HUES6 (cell line): ENCODE data around the gene CCDC61.

Experiments used
- H3K27ac ChIP-seq: 2 replicates; pipeline ENCODE4 v1.7.0; 2013; ENCODE audit warnings: low read depth, mild to moderate bottlenecking, low read length, inconsistent platforms
- H3K27me3 ChIP-seq: 2 replicates; pipeline ENCODE4 v1.6.1; 2013; ENCODE audit warnings: low read length; ENCODE audit not compliant: control insufficient read depth, insufficient read depth
- H3K36me3 ChIP-seq: 2 replicates; pipeline ENCODE4 v1.6.1; 2013; ENCODE audit warnings: low read length; ENCODE audit not compliant: control insufficient read depth, insufficient read depth
- H3K4me1 ChIP-seq: 2 replicates; pipeline ENCODE4 v1.6.1; 2013; ENCODE audit warnings: low read length; ENCODE audit not compliant: control insufficient read depth, insufficient read depth
- H3K4me3 ChIP-seq: 2 replicates; pipeline ENCODE4 v1.5.1; 2013; ENCODE audit warnings: low read depth, low read length
- H3K9ac ChIP-seq: one replicate; pipeline ENCODE4 v1.6.1; 2013; ENCODE audit warnings: mild to moderate bottlenecking, low read length
- H3K9me3 ChIP-seq: 2 replicates; pipeline ENCODE4 v1.6.1; 2013; ENCODE audit warnings: low read depth, low read length; ENCODE audit not compliant: control insufficient read depth, insufficient read depth

CCDC61 gene

DNA sequence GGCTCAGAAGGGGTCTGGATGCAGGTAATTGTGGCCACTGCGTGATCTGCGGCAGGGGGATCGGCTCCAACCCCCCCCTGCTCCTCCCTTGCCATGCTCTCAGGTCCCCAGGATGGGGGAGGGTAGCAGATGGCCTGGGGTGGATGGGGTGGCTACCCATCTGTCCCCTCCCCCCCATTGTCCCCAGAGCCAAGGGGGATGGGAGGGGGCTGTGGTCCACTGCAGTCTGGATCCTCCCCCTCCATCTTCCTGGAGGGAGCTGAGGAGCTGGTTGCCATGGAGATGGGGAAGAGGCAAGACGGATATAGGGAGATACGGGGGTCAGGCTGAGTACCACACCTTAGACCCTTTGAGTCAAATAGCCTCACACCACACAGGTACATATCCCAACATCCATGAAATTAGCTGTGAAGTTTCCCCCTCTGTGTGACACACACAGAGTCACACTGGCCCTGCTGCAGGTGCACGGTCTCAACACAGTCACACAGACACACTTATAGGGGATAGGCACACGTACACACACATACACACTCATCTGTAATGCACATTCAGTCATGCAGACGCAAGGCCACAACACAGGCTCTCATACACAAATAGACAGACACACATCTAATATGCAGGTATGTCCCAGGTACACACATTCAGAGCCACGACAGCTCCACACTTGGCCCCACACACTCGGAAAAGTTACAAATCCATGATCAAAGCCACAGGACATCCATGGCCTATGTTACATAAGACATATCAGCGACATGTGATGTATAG is 19.8 kb upstream of the CCDC61 start:
- Histone ChIP-seq H3K36me3 (no peaks in the 10 kb centered on the region), H3K9me3 (no peaks in the 10 kb centered on the region), H3K4me1 (peaks cover 9% of the 10 kb centered on the region; the same call in 1 of the 2 replicates), H3K4me3 (no peak overlapping the region), H3K27me3 (peaks cover 53% of the 10 kb centered on the region), H3K27ac (no peak overlapping the region), H3K9ac (no peak overlapping the region)

DNA sequence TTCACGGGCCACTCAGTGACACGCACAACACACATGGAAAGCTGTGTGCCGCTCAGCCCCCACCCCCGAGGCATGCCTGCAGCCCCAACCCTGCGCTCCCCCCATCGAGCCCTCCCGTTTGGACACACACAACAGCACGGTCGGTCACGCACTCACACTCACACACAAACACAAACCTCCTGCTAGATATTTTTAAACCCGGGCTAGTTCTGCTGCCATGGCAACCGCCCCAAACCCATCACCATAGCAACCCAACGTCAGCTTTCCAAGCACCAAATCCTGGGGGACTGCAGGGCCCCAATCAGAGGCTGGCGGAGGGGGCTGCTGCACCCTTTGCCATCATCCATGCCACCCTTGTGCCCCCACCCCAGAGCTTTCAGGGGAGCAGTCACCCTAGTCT is 19.1 kb upstream of the CCDC61 start:
- Histone ChIP-seq H3K4me1 (peaks cover 12% of the 10 kb centered on the region), H3K9ac (no peak overlapping the region), H3K36me3 (no peaks in the 10 kb centered on the region), H3K27me3 (peaks cover 46% of the 10 kb centered on the region), H3K27ac (no peak overlapping the region), H3K9me3 (no peaks in the 10 kb centered on the region), H3K4me3 (no peak overlapping the region)

DNA sequence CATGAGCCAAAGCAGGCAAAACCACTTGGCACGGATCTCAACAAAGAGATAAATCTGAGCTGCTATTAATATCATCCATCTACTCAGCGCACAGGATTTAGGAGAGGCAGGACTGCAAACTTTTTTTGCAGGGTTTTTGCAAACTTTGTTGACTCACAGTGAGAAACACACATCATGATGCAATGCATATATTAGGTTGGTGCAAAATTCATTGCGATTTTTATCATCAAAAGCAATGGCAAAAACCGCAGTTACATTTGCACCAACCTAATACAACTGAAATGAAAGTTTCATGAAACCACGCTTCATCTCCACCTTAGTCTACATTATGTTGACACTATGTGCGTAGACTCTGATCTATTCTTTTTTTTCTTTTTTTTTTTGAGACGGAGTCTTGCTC is 17.1 kb upstream of the CCDC61 start:
- Histone ChIP-seq H3K4me1 (peaks cover 15% of the 10 kb centered on the region), H3K36me3 (no peaks in the 10 kb centered on the region), H3K27me3 (peaks cover 27% of the 10 kb centered on the region; the same call in 1 of the 2 replicates), H3K9me3 (no peaks in the 10 kb centered on the region), H3K9ac (no peak overlapping the region), H3K4me3 (no peak overlapping the region), H3K27ac (no peak overlapping the region)

DNA sequence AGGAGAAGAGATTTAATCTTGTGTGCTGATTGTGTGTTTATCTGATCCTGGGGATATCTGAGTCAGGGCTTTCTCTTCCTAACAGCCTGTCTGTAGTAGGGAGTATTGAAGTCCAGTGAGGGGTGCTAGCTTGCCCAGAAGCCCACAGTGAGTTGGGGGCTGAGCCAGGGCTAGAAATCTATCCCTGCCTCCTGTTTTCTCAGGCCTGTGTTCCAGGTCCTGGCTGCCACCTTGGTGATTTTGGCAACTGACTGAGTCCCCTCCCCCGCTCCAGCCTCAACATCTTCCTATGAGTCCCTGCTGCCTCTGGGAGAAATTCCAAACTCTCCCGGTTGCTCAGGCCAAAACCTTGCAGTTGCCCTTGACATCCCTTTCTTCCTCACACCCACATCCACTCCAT is 13.9 kb upstream of the CCDC61 start:
- Histone ChIP-seq H3K4me1 (peaks cover 6% of the 10 kb centered on the region), H3K27ac (no peak overlapping the region), H3K4me3 (no peak overlapping the region), H3K27me3 (peaks cover 6% of the 10 kb centered on the region; the same call in 1 of the 2 replicates), H3K9ac (no peak overlapping the region), H3K9me3 (no peaks in the 10 kb centered on the region), H3K36me3 (no peaks in the 10 kb centered on the region)

DNA sequence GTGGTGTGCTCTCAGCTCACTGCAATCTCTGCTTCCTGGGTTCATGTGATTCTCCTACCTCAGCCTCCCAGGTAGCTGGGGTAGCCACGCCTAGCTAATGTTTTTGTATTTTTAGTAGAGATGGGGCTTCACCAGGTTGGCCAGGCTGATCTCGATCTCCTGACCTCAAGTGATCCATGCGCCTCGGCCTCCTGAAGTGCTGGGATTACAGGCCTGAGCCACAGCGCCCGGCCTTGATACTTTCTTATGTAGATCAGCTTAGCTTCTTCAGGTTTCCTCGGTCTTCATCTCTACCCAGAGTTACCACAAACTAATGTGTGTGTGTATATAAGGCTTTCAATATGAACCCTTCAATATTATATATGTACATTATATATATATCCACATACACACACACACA is 9.9 kb upstream of the CCDC61 start:
- H3K27ac ChIP-seq, result no peak overlapping the region

DNA sequence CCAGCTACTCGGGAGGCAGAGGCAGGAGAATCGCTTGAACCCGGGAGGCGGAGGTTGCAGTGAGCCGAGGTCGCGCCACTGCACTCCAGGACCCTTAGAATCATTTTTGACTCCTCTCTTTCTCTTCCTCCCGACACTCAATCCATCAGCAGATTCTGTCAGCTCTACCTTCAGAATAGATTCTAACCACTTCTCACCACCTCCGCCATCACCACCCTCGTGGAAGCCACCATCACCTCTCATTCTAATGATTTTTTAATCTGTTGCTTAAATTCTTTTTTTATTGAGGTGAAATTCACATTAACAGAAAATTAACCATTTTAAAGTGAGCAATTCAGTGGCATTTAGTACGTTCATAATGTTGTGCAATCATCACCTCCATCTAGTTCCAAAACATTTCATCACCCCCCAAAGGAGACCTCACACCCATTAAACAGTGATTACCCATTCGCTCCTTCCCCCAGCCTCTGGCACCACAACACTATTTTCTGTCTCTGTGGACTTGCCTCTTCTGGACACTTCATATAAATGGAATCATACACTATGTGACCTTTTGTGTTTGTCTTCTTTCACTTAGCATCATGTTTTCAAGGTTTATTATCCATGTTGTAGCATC is 5.0 kb upstream of the CCDC61 start:
- H3K4me3 ChIP-seq, result no peak overlapping the region
- H3K4me1 ChIP-seq, result no peaks in the 10 kb centered on the region
- H3K27me3 ChIP-seq, result no peaks in the 10 kb centered on the region; the same call in 1 of the 2 replicates
- H3K9me3 ChIP-seq, result no peaks in the 10 kb centered on the region
- H3K36me3 ChIP-seq, result no peaks in the 10 kb centered on the region
- no peak overlapping the region for H3K9ac ChIP-seq
- no peak overlapping the region for H3K27ac ChIP-seq

More for the DNA sequence above, 9.9 kb upstream of the CCDC61 start:
- Histone ChIP-seq H3K4me3 (no peak overlapping the region), H3K27me3 (no peaks in the 10 kb centered on the region; the same call in 1 of the 2 replicates), H3K9ac (no peak overlapping the region), H3K4me1 (peaks cover 6% of the 10 kb centered on the region), H3K9me3 (no peaks in the 10 kb centered on the region), H3K36me3 (no peaks in the 10 kb centered on the region)

DNA sequence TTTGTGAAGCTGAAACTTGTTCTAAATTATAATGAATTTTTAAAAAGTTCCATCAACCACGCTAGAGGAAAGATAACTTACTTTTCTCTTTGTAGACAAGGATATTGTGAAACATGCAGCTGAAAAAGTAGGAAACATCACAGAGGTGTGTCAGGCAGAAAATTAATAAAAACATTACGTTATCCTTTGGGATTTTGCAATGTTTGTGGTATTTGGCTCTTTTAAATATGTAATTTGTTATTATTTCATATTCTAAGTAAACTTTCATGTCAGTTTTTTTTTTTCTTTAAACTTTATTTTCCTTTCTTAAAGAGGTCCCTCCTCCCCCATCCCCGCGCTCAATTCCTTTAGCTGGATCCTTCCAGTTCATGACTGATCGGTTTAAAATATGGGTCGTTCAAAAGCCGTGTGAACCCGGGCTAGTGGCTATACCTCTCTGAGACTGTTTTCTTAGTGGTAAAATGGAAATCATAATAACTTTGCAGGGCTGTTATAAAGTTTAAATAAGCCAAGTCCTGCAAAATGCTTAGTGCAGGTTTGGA is 740 bp upstream of the CCDC61 start:
- Histone ChIP-seq H3K9me3 (no peaks in the 10 kb centered on the region), H3K4me3 (peak overlapping the region; percentile 62), H3K36me3 (peaks cover 4% of the 10 kb centered on the region), H3K27ac (no peak overlapping the region), H3K9ac (no peak overlapping the region), H3K4me1 (peaks cover 5% of the 10 kb centered on the region; the same call in 1 of the 2 replicates), H3K27me3 (no peaks in the 10 kb centered on the region; the same call in 1 of the 2 replicates)

DNA sequence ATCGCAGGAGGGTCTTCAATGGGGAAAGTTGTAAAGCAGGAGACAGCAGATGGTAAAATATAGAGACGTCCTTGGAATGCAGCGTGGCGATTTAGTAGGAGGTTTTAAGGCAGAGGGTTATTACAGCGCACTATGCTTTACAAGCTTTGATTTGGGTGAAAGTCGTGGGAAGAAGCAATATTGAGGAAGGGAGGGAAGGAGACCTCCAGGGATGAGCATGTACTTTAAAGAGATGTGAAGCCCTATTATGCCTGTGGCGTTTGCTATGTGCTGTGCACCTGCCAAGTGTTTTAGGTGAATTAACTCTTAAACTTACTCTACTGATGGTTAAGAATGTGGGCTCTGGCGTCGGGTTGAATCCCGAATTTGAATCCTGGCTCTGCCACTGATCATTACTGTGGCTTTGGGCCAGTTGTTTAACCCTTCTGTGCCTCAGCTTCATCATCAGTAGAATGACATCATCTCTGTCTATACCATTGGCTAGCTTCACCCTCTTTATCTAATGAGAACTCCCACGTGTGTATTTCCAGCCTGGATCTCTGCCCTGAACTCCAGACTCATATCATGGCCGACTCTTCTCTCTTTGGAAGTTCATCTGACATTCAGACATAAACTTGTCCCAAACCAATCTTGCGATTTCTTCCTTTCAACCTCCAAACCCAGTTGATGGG is 583 bp downstream of the CCDC61 start:
- Histone ChIP-seq H3K27me3 (peaks cover 3% of the 10 kb centered on the region; the same call in 1 of the 2 replicates), H3K4me3 (peak overlapping the region; percentile 97), H3K9me3 (no peaks in the 10 kb centered on the region), H3K4me1 (peaks cover 5% of the 10 kb centered on the region; the same call in 1 of the 2 replicates), H3K36me3 (peaks cover 4% of the 10 kb centered on the region), H3K9ac (peak overlapping the region; percentile 77), H3K27ac (no peak overlapping the region)

DNA sequence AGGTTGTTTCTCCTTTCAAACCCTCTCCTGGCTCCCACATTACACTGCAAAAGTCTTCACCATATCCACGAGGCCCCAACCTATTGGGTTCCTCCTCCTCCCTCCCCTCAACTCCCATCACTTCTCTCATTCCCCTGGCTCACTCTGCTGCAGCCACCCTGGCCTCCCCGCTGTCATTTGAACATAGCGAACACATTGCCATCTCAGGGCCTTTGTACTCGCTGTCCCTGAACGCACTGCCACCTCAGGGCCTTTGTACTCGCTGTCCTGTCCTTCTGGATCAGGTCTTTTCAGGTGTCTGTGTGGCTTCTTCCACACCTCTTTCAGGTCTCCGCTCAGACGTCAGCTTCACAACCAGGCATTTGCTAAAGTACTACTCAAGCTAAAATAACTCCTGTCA is 1.7 kb downstream of the CCDC61 start:
- no peak overlapping the region for H3K4me3 ChIP-seq
- H3K36me3 ChIP-seq, result peaks cover 4% of the 10 kb centered on the region
- no peak overlapping the region for H3K9ac ChIP-seq
- peaks cover 5% of the 10 kb centered on the region; the same call in 1 of the 2 replicates for H3K4me1 ChIP-seq
- H3K27me3 ChIP-seq, result peaks cover 3% of the 10 kb centered on the region; the same call in 1 of the 2 replicates
- H3K27ac ChIP-seq, result no peak overlapping the region
- no peaks in the 10 kb centered on the region for H3K9me3 ChIP-seq

DNA sequence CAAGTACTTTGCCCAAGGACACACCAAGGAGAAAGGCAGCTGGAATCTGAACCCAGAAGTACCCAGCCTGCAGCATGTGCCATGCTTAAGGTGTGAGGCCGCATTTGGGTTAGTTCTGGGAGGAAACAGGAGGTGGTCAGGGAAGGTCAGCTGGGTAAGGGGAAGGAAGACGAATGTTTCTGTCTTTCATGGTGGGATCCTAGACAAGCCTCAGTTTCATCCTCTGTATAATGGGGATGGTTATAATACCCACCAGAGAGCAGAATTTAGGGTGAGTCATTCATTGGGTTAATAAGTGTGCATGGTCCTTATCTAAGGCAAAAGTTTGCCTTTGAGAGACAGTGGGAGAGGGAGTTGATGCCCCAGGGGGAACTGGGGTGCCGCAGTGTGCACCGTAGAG is 3.6 kb downstream of the CCDC61 start:
- no peak overlapping the region for H3K9ac ChIP-seq
- H3K4me1 ChIP-seq, result peaks cover 5% of the 10 kb centered on the region; the same call in 1 of the 2 replicates
- peaks cover 10% of the 10 kb centered on the region for H3K36me3 ChIP-seq
- no peak overlapping the region for H3K4me3 ChIP-seq
- peaks cover 3% of the 10 kb centered on the region; the same call in 1 of the 2 replicates for H3K27me3 ChIP-seq
- no peak overlapping the region for H3K27ac ChIP-seq
- H3K9me3 ChIP-seq, result no peaks in the 10 kb centered on the region
